Measurements from ENCODE around the gene LRRIQ4.

DNA sequence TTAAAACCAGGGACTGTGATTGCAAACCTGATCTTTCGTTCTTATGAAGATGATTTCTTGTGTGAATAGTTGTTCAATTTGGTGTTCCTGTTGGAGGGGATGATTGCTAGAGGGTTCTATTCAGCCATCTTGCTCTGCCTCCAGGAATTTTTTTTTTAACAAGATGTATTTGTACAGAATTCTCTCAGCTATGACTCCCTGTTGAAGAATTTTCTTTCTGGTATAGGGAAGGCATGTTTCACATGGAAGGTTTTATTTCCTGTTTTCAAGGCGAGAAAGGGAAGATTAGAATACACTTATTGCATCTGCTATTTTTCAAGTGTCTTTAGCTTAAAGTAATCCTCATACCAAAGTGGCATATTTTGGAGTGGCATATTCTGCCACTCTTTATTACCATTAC, 5.6 kb downstream of the LRRIQ4 start:
- TF ChIP-seq, protein P1, sequence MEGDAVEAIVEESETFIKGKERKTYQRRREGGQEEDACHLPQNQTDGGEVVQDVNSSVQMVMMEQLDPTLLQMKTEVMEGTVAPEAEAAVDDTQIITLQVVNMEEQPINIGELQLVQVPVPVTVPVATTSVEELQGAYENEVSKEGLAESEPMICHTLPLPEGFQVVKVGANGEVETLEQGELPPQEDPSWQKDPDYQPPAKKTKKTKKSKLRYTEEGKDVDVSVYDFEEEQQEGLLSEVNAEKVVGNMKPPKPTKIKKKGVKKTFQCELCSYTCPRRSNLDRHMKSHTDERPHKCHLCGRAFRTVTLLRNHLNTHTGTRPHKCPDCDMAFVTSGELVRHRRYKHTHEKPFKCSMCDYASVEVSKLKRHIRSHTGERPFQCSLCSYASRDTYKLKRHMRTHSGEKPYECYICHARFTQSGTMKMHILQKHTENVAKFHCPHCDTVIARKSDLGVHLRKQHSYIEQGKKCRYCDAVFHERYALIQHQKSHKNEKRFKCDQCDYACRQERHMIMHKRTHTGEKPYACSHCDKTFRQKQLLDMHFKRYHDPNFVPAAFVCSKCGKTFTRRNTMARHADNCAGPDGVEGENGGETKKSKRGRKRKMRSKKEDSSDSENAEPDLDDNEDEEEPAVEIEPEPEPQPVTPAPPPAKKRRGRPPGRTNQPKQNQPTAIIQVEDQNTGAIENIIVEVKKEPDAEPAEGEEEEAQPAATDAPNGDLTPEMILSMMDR (conservative IDR thresholded peaks at IDR 0.05) = no peak
- no peak for TF ChIP-seq EZH2 (IDR thresholded peaks at IDR 0.05; ENCODE audit: low read depth)

Measured in PC-9 (cell line).